ENCODE data around the gene PPM1D.

DNA sequence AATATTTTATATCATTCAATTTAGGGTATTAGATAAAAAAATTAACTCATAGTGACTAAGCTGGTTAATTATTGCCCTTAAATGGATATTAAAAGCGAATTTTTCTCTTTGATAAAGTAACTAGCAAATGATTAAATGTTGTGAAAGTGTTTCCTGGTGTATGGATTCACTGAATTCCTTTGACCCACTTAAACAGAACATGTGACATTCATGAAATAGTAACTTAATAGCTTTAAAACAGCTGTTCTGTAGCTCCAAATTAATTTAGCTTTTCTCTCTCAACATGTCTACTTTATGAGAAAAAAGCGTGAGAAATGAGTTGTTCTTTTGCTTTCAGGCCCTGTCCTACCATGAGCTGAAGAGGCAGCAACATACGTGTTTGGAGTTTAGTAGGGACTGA, 37.6 kb upstream of the PPM1D start:
- TF ChIP-seq, protein P1, sequence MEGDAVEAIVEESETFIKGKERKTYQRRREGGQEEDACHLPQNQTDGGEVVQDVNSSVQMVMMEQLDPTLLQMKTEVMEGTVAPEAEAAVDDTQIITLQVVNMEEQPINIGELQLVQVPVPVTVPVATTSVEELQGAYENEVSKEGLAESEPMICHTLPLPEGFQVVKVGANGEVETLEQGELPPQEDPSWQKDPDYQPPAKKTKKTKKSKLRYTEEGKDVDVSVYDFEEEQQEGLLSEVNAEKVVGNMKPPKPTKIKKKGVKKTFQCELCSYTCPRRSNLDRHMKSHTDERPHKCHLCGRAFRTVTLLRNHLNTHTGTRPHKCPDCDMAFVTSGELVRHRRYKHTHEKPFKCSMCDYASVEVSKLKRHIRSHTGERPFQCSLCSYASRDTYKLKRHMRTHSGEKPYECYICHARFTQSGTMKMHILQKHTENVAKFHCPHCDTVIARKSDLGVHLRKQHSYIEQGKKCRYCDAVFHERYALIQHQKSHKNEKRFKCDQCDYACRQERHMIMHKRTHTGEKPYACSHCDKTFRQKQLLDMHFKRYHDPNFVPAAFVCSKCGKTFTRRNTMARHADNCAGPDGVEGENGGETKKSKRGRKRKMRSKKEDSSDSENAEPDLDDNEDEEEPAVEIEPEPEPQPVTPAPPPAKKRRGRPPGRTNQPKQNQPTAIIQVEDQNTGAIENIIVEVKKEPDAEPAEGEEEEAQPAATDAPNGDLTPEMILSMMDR (IDR thresholded peaks at IDR 0.05): no peak
- TF ChIP-seq POLR2A (IDR thresholded peaks at IDR 0.05): no peak

Measured in body of pancreas (tissue), 4 donors.